IMR-90 (cell line): Measurements from ENCODE around the gene CD84. TPM values are rescaled to one million over a fixed set of nuclear protein-coding genes. Genes with fewer than 3 reads are reported as not detected.

Source experiments
- ATAC-seq: fragments of 200-7000 bp; cut with Tn5 transposase; 2 replicates; pipeline ENCODE4 v1.9.1; 2020; ENCODE audit warnings: low read depth, mild to moderate bottlenecking, moderate library complexity
- BruUV-seq: library from RNA; stranded (reverse); fragments of 400-500 nt; replicated peaks from 2 replicates; lab custom pipeline; 2021; lab: Mats Ljungman, UMichigan
- CTCF ChIA-PET: fragments of 300-600 bp; formaldehyde crosslinking; extraction: SDS; loops from one replicate; lab custom pipeline; 2021; ENCODE audit warnings: antibody characterized with exemption; lab: Yijun Ruan, JAX
- POLR2A ChIA-PET: fragments of 300-600 bp; sonication (Branson Sonifier 250); formaldehyde crosslinking; loops from one replicate; lab custom pipeline; 2022; ENCODE audit warnings: antibody characterized with exemption; ENCODE audit not compliant: unreplicated experiment; lab: Charles Lee
- DNase-seq: peaks from one replicate; pipeline ENCODE4 v3.0.0; 2013
- H2AFZ ChIP-seq: replicated peaks from 2 replicates; pipeline ENCODE3; 2013; ENCODE audit warnings: low read length, mild to moderate bottlenecking; ENCODE audit not compliant: poor library complexity
- H2AK5ac ChIP-seq: 2 replicates; pipeline ENCODE4 v1.6.1; 2013; ENCODE audit warnings: low read depth, low read length, inconsistent platforms
- H2AK9ac ChIP-seq: replicated peaks from 2 replicates; pipeline ENCODE3; 2013; ENCODE audit warnings: mild to moderate bottlenecking, low read depth, low read length, moderate library complexity; ENCODE audit not compliant: poor library complexity
- H2BK120ac ChIP-seq: 2 replicates; pipeline ENCODE4 v1.6.1; 2013; ENCODE audit warnings: low read depth, low read length, inconsistent platforms
- H2BK15ac ChIP-seq: 3 replicates; pipeline ENCODE4 v1.6.1; 2013; ENCODE audit warnings: low read depth, low read length, inconsistent platforms
- H2BK20ac ChIP-seq: 2 replicates; pipeline ENCODE4 v1.6.1; 2013; ENCODE audit warnings: low read depth, mild to moderate bottlenecking, inconsistent platforms, low read length, moderate library complexity
- H2BK5ac ChIP-seq: 2 replicates; pipeline ENCODE4 v1.6.1; 2013; ENCODE audit warnings: mild to moderate bottlenecking, low read depth, low read length, inconsistent platforms; ENCODE audit not compliant: poor library complexity, severe bottlenecking
- H3K14ac ChIP-seq: replicated peaks from 2 replicates; pipeline ENCODE4 v1.6.1; 2013; ENCODE audit warnings: low read depth, low read length, inconsistent platforms
- H3K18ac ChIP-seq: 2 replicates; pipeline ENCODE4 v1.6.1; 2013; ENCODE audit warnings: low read depth, low read length, control low read depth
- H3K23ac ChIP-seq: 2 replicates; pipeline ENCODE4 v1.6.1; 2013; ENCODE audit warnings: low read depth, low read length, inconsistent platforms
- H3K27ac ChIP-seq: 2 replicates; pipeline ENCODE4 v1.5.1; 2013; ENCODE audit warnings: mild to moderate bottlenecking, control low read depth, low read length; ENCODE audit not compliant: insufficient read depth
- H3K27me3 ChIP-seq: 2 replicates; pipeline ENCODE4 v1.6.1; 2013; ENCODE audit warnings: low read length; ENCODE audit not compliant: control insufficient read depth, insufficient read depth
- H3K36me3 ChIP-seq: 2 replicates; pipeline ENCODE4 v1.6.1; 2013; ENCODE audit warnings: low read length, mixed read lengths; ENCODE audit not compliant: control insufficient read depth, insufficient read depth
- H3K4ac ChIP-seq: 2 replicates; pipeline ENCODE4 v1.6.1; 2013; ENCODE audit warnings: low read depth, low read length, inconsistent platforms
- H3K4me1 ChIP-seq: 2 replicates; pipeline ENCODE4 v1.6.1; 2013; ENCODE audit warnings: low read length, mixed read lengths; ENCODE audit not compliant: control insufficient read depth, insufficient read depth
- H3K4me2 ChIP-seq: 2 replicates; pipeline ENCODE4 v1.6.1; 2013; ENCODE audit warnings: low read depth, mild to moderate bottlenecking, control low read depth, low read length, moderate library complexity
- H3K4me3 ChIP-seq: 2 replicates; pipeline ENCODE4 v1.5.1; 2013; ENCODE audit warnings: low read depth, mild to moderate bottlenecking, control low read depth, low read length, moderate library complexity; ENCODE audit not compliant: insufficient read depth
- H3K56ac ChIP-seq: 2 replicates; pipeline ENCODE4 v1.6.1; 2013; ENCODE audit warnings: low read length, inconsistent platforms; ENCODE audit not compliant: insufficient read depth; ENCODE audit errors: extremely low read depth
- H3K79me1 ChIP-seq, 2 experiments: 2 replicates each; pipeline ENCODE4 v1.6.1; 2013; ENCODE audit warnings: low read length in 2 of 2, inconsistent platforms in 1 of 2, low read depth in 1 of 2
- H3K9ac ChIP-seq: 2 replicates; pipeline ENCODE4 v1.6.1; 2013; ENCODE audit warnings: low read depth, low read length, control low read depth
- H3K9me1 ChIP-seq: 2 replicates; pipeline ENCODE4 v1.6.1; 2013; ENCODE audit warnings: low read length, inconsistent platforms; ENCODE audit not compliant: insufficient read depth
- H3K9me3 ChIP-seq: 2 replicates; pipeline ENCODE4 v1.6.1; 2013; ENCODE audit warnings: low read length; ENCODE audit not compliant: control insufficient read depth, insufficient read depth
- H4K20me1 ChIP-seq: 2 replicates; pipeline ENCODE4 v1.6.1; 2013; ENCODE audit warnings: low read length, inconsistent platforms; ENCODE audit not compliant: insufficient read depth
- H4K5ac ChIP-seq: 2 replicates; pipeline ENCODE4 v1.6.1; 2013; ENCODE audit warnings: mild to moderate bottlenecking, low read depth, low read length, control low read depth
- H4K8ac ChIP-seq, 2 experiments: 2 replicates each; pipeline ENCODE4 v1.6.1; 2013; ENCODE audit warnings: low read depth in 2 of 2, low read length in 2 of 2, control low read depth in 1 of 2, inconsistent platforms in 1 of 2
- H4K91ac ChIP-seq: 2 replicates; pipeline ENCODE4 v1.6.1; 2013; ENCODE audit warnings: low read depth, low read length, inconsistent platforms; ENCODE audit not compliant: insufficient read depth
- NFE2L2 ChIP-seq: fragments of 150-350 bp; IDR thresholded peaks from 2 replicates; pipeline ENCODE4 v1.6.1; 2016; ENCODE audit warnings: low read depth, mild to moderate bottlenecking, low read length
- RCOR1 ChIP-seq: IDR thresholded peaks from 2 replicates; pipeline ENCODE4 v1.6.1; 2012; ENCODE audit warnings: mild to moderate bottlenecking, low read length, improper control_type of control experiment; ENCODE audit not compliant: insufficient replicate concordance
- WGBS, 2 experiments: methylation state at CpG; one replicate each; pipeline versions ENCODE4 v1.1.5 to v1.1.7; 2013; ENCODE audit warnings: missing lambda C conversion rate in 2 of 2; ENCODE audit not compliant: insufficient read length in 1 of 2; ENCODE audit errors: extremely low coverage in 2 of 2; 5-methylcytosine and 5-hydroxymethylcytosine counted together
- dilution Hi-C: fragments of 300-500 bp; cut with HindIII; formaldehyde crosslinking; loops from one replicate; pipeline ENCODE4 v1.14.3; 2018; ENCODE audit warnings: low sequenced_read_pairs; ENCODE audit not compliant: unreplicated experiment
- in situ Hi-C: fragments of 300-500 bp; cut with MboI; formaldehyde crosslinking; loops from 3 replicates; pipeline ENCODE4 v1.14.3; 2019; ENCODE audit warnings: low sequenced_read_pairs, inconsistent platforms, mixed read lengths
- intact Hi-C: fragments of 100-400 bp; cut with micrococcal nuclease; formaldehyde crosslinking; loops from 2 replicates; pipeline ENCODE4 v1.10.0; 2022
- polyA plus RNA-seq, 3 experiments: library from polyadenylated mRNA; depleted of rRNA; stranded (reverse); fragments of >200 nt; gene quantifications; 2 replicates each; pipeline ENCODE4 v1.2.3, GENCODE V29; 2012; ENCODE audit warnings: low replicate concordance in 1 of 3
- total RNA-seq: library from RNA; depleted of rRNA; stranded (reverse); fragments of >200 nt; gene quantifications from 2 replicates; pipeline ENCODE4 v1.2.3, GENCODE V29; 2012

The CD84 gene
- total and polyA plus RNA-seq, 2 of the 4 experiments (the other 2 are of a cell fraction): not detected

DNA sequence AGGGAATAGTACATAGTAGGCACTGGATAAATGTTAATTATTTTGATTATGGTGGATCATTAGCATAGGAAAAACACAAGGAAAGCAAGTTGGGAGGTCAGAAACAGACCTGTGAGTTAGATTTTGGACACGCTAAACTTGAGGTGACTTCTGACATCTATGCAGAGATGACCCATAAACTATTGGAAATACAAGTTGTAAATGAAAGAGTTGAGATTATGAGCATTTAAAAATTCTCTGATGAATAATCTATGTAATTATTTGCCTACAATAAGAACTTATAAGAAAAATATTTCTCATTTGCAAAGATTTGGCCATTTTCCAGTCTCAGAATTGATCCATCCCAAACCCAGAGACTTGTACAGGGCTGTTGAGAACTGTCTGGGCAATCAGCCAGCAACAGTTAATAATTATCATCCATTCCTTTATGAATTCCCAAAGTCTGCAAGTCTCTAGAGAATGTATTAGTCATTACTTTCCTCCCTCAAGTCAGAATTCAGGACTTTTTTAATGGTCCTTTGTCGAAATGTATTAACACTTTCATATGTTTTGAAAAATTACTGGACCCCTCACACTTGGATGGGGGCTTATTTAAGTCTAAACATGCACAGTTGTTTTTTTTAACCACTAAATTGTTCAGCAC, 36.9 kb downstream of the CD84 start:
- no peak overlapping the region for H3K23ac ChIP-seq
- in situ Hi-C loops: no loop called here
- no peak overlapping the region for H3K14ac ChIP-seq
- H2BK15ac ChIP-seq: no peak overlapping the region
- H2AK9ac ChIP-seq: no peak overlapping the region
- no peak overlapping the region for H3K18ac ChIP-seq
- H2BK5ac ChIP-seq: no peak overlapping the region
- no peak overlapping the region for H3K4me3 ChIP-seq
- ATAC-seq (no peak), DNase-seq (no peak)
- CTCF ChIA-PET: no interaction called here
- H4K20me1 ChIP-seq: no peaks in the 10 kb centered on the region
- H2AK5ac ChIP-seq: no peak overlapping the region
- intact Hi-C loops: no loop called here
- dilution Hi-C loops: no loop called here
- BruUV-seq: no TSS peak
- no peaks in the 10 kb centered on the region for H3K4me1 ChIP-seq
- H4K91ac ChIP-seq: no peak overlapping the region
- POLR2A ChIA-PET: no interaction called here
- H3K9ac ChIP-seq: no peak overlapping the region
- no peak overlapping the region for H3K4me2 ChIP-seq
- no peak overlapping the region for H3K4ac ChIP-seq
- no peak overlapping the region for H2BK120ac ChIP-seq
- H4K5ac ChIP-seq: no peak overlapping the region
- no peak overlapping the region for H4K8ac ChIP-seq
- no peaks in the 10 kb centered on the region for H3K79me1 ChIP-seq
- WGBS, 2 experiments: no CpG with 5 or more reads among the region's 2 CpGs
- TF ChIP-seq NFE2L2 (no peak), RCOR1 (no peak)
- no peak overlapping the region for H3K27ac ChIP-seq
- H3K36me3 ChIP-seq: no peaks in the 10 kb centered on the region
- H3K9me3 ChIP-seq: no peaks in the 10 kb centered on the region
- no peak overlapping the region for H2AFZ ChIP-seq
- no peaks in the 10 kb centered on the region for H3K27me3 ChIP-seq
- no peaks in the 10 kb centered on the region for H3K9me1 ChIP-seq
- H3K56ac ChIP-seq: no peak overlapping the region
- no peak overlapping the region for H2BK20ac ChIP-seq
